ENCODE results near the gene DCLK2. TPM values are rescaled to one million over a fixed set of nuclear protein-coding genes. Genes with fewer than 3 reads are reported as not detected.

The DCLK2 gene
- total RNA-seq, 1 experiment from 2014 or later: 2.7 TPM

- no peak overlapping the region for H3K9ac ChIP-seq (ENCODE audit: low read length)
- H3K79me2 ChIP-seq (ENCODE audit: insufficient read depth, low read length): no peaks in the 10 kb centered on the region
- no peaks in the 10 kb centered on the region for H4K20me1 ChIP-seq (ENCODE audit: insufficient read depth)
- intact Hi-C loops (cut with micrococcal nuclease): no loop called here
- H3K9me3 ChIP-seq (ENCODE audit: control insufficient read depth in 1 of 2, insufficient read depth in 1 of 2, low read depth in 1 of 2, low read length in 2 of 2): no peaks in the 10 kb centered on the region
- TF ChIP-seq POLR2A (IDR thresholded peaks at IDR 0.05; ENCODE audit: borderline replicate concordance, extremely low read depth, insufficient read depth, insufficient read length) (no peak), ZBTB33 (IDR thresholded peaks at IDR 0.05; ENCODE audit: extremely low read depth, insufficient replicate concordance, low read length) (no peak), SIN3A (IDR thresholded peaks at IDR 0.05; ENCODE audit: low read depth) (no peak), ZNF274 (IDR thresholded peaks at IDR 0.05; ENCODE audit: low read depth, low read length) (no peak), EZH2phosphoT487 (IDR thresholded peaks at IDR 0.05; ENCODE audit: borderline replicate concordance) (no peak), MAX (IDR thresholded peaks at IDR 0.05) (no peak), CTCF (IDR thresholded peaks at IDR 0.05 in 2 of 3, conservative IDR thresholded peaks at IDR 0.05 in 1 of 3; ENCODE audit: borderline replicate concordance in 1 of 3, insufficient read depth in 1 of 3, low read depth in 2 of 3, low read length in 2 of 3) (no peak), CEBPB (IDR thresholded peaks at IDR 0.05; ENCODE audit: low read depth) (no peak), YY1 (IDR thresholded peaks at IDR 0.05; ENCODE audit: extremely low read depth, insufficient replicate concordance, low read depth, low read length) (no peak), ZFX (IDR thresholded peaks at IDR 0.05) (no peak), SRF (IDR thresholded peaks at IDR 0.05; ENCODE audit: low read depth) (no peak), CBX3 (IDR thresholded peaks at IDR 0.05; ENCODE audit: low read depth) (no peak), EGR1 (IDR thresholded peaks at IDR 0.05; ENCODE audit: low read depth) (no peak), FOSL1 (IDR thresholded peaks at IDR 0.05; ENCODE audit: low read depth) (no peak), TCF7L2 (IDR thresholded peaks at IDR 0.05; ENCODE audit: borderline replicate concordance, extremely low read depth, insufficient read depth, insufficient read length) (no peak), ELF1 (IDR thresholded peaks at IDR 0.05; ENCODE audit: borderline replicate concordance, low read depth) (no peak), JUND (IDR thresholded peaks at IDR 0.05) (no peak), REST (IDR thresholded peaks at IDR 0.05; ENCODE audit: low read depth) (no peak), RAD21 (IDR thresholded peaks at IDR 0.05; ENCODE audit: low read depth) (no peak), EZH2 (IDR thresholded peaks at IDR 0.05) (no peak)
- DNase-seq (ENCODE audit: low read depth, low spot score) (no peak), ATAC-seq (no peak)
- no peaks in the 10 kb centered on the region for H3K27me3 ChIP-seq (ENCODE audit: insufficient read depth, low read length)
- no peak overlapping the region for H3K4me3 ChIP-seq (replicated peaks in 1 of 2; ENCODE audit: low read depth in 1 of 2, low read length in 2 of 2)
- no peak overlapping the region for H3K4me2 ChIP-seq (ENCODE audit: low read length)
- CTCF ChIA-PET: no interaction called here
- H3K9me2 ChIP-seq (ENCODE audit: insufficient read depth): no peaks in the 10 kb centered on the region
- BruUV-seq (replicated peaks): no TSS peak
- no peaks in the 10 kb centered on the region for H3K36me3 ChIP-seq (ENCODE audit: control insufficient read depth in 1 of 2, insufficient read depth in 2 of 2, low read length in 2 of 2)
- POLR2A ChIA-PET: no interaction called here
- RAD21 ChIA-PET (ENCODE audit: low non-redundant PET in 1 of 2, low total read pairs in 2 of 2, uncharacterized antibody in 2 of 2, unreplicated experiment in 2 of 2): no interaction called here
- H3K4me1 ChIP-seq (ENCODE audit: control insufficient read depth in 1 of 2, insufficient read depth in 2 of 2, low read length in 2 of 2): peaks cover 5 to 8% of the 10 kb centered on the region in 2 experiments; a peak in 3 of 4 replicates
- no peak overlapping the region for H3K27ac ChIP-seq (ENCODE audit: low read depth, low read length)
- no peak overlapping the region for H2AFZ ChIP-seq (ENCODE audit: low read depth, low read length, poor library complexity, severe bottlenecking)
Measured at GRCh38 chr4:150115851-150116250, 37.6 kb downstream of the DCLK2 start.

Data from HCT116 (cell line).